Endometrium (tissue), 2 donors: ENCODE data around the gene COL5A3.
"Not testable (repeated sequence)": the region's sequence is repeated elsewhere in the genome, so short reads cannot be mapped to it uniquely, and the experiment has no call there.

ENCODE experiments used
- FAIRE-seq: peaks from 2 replicates; lab custom pipeline; 2012; peaks lifted over from hg19 to GRCh38; lab: Jason Lieb, UNC
- donor health status: control.
- donor health status: control.

The COL5A3 gene

GRCh38 chr19:9936326-9937000 is 73.8 kb downstream of the COL5A3 start, which contains the start of gene OLFM2:
Gene OLFM2 (minus strand): TSS chr19:9936515. CDS start chr19:9936366, 149 bp downstream.
- no peak for FAIRE-seq

GRCh38 chr19:9935506-9936325 is 74.6 kb downstream of the COL5A3 start:
- no peak for FAIRE-seq

- FAIRE-seq = no peak
These were observed 76.0 kb downstream of the COL5A3 start for GRCh38 chr19:9934132-9934950.

GRCh38 chr19:9932835-9933234 is 77.5 kb downstream of the COL5A3 start:
- no peak for FAIRE-seq

GRCh38 chr19:9931629-9932028 is 78.7 kb downstream of the COL5A3 start:
- no peak for FAIRE-seq

- FAIRE-seq = no peak
These were observed 86.9 kb downstream of the COL5A3 start for GRCh38 chr19:9923440-9923839.

- not testable (repeated sequence) for FAIRE-seq
These were observed 87.4 kb downstream of the COL5A3 start for GRCh38 chr19:9922782-9923379.

GRCh38 chr19:9917321-9917720 is 93.0 kb downstream of the COL5A3 start:
- FAIRE-seq = no peak

- no peak for FAIRE-seq
These were observed 93.6 kb downstream of the COL5A3 start for GRCh38 chr19:9916719-9917118.

GRCh38 chr19:9914315-9915207 is 95.7 kb downstream of the COL5A3 start:
- FAIRE-seq = no peak

- no peak for FAIRE-seq
These were observed 96.3 kb downstream of the COL5A3 start for GRCh38 chr19:9914001-9914314.

- no peak for FAIRE-seq
These were observed 96.9 kb downstream of the COL5A3 start for GRCh38 chr19:9913237-9914000.

- no peak for FAIRE-seq
These were observed 97.6 kb downstream of the COL5A3 start for GRCh38 chr19:9912551-9913236.

- no peak for FAIRE-seq
These were observed 98.6 kb downstream of the COL5A3 start for GRCh38 chr19:9911524-9912185.

- FAIRE-seq = no peak
These were observed 99.7 kb downstream of the COL5A3 start for GRCh38 chr19:9910625-9911024.
